H1 (cell line): Measurements from ENCODE around the gene SLC9A5. TPM values are rescaled to one million over a fixed set of nuclear protein-coding genes. Genes with fewer than 3 reads are reported as not detected.
A peak's percentile ranks its signal among the peaks of the same experiment; 100 is the strongest.

Experiments used
- ATF3 ChIP-seq: IDR thresholded peaks from 2 replicates; pipeline ENCODE4 v1.6.1; 2011; ENCODE audit warnings: low read depth, mild to moderate bottlenecking, low read length; ENCODE audit not compliant: insufficient read depth
- CREB1 ChIP-seq: IDR thresholded peaks from 2 replicates; pipeline ENCODE4 v1.6.1; 2012; ENCODE audit warnings: inconsistent platforms
- EGR1 ChIP-seq: IDR thresholded peaks from 2 replicates; pipeline ENCODE4 v1.6.1; 2011; ENCODE audit warnings: low read depth, low read length, borderline replicate concordance
- EZH2 ChIP-seq: fragments of 200-600 bp; sonication (generic); IDR thresholded peaks from 2 replicates; pipeline ENCODE4 v1.7.1; 2012; ENCODE audit warnings: low read depth, mild to moderate bottlenecking, moderate library complexity, low read length, inconsistent platforms; ENCODE audit not compliant: severe bottlenecking
- HDAC6 ChIP-seq: IDR thresholded peaks from one replicate; pipeline ENCODE4 v1.7.1; 2012; ENCODE audit warnings: low read depth, mild to moderate bottlenecking, inconsistent platforms, low read length, moderate library complexity
- KDM1A ChIP-seq: fragments of 200-600, 300-600 bp; sonication (generic); IDR thresholded peaks from 2 replicates; pipeline ENCODE4 v1.7.1; 2016; ENCODE audit warnings: mild to moderate bottlenecking, low read length, borderline replicate concordance
- MAX ChIP-seq: IDR thresholded peaks from 2 replicates; pipeline ENCODE4 v1.6.1; 2012; ENCODE audit warnings: inconsistent platforms
- NRF1 ChIP-seq: IDR thresholded peaks from 2 replicates; pipeline ENCODE4 v1.6.1; 2011; ENCODE audit warnings: mild to moderate bottlenecking, low read depth, low read length, improper control_type of control experiment
- POLR2A ChIP-seq, 2 experiments: IDR thresholded peaks; 1 replicate in 1 of 2; 2 replicates in 1 of 2; pipeline ENCODE4 v1.6.1; 2011; ENCODE audit warnings: low read depth in 2 of 2, low read length in 2 of 2, mild to moderate bottlenecking in 2 of 2; ENCODE audit errors: control extremely low read depth in 1 of 2
- SIN3A ChIP-seq, 2 experiments: IDR thresholded peaks in 1 of 2; conservative IDR thresholded peaks in 1 of 2; 2 replicates each; pipeline ENCODE4 v1.6.1; 2011 to 2012; ENCODE audit warnings: low read length in 2 of 2, improper control_type of control experiment in 1 of 2, low read depth in 1 of 2, mild to moderate bottlenecking in 1 of 2
- TAF1 ChIP-seq: IDR thresholded peaks from 2 replicates; pipeline ENCODE4 v1.6.1; 2011; ENCODE audit warnings: mild to moderate bottlenecking, low read depth, low read length
- USF2 ChIP-seq: IDR thresholded peaks from 2 replicates; pipeline ENCODE4 v1.6.1; 2011; ENCODE audit warnings: low read length, improper control_type of control experiment
- polyA plus RNA-seq, 7 experiments: library from polyadenylated mRNA; depleted of rRNA in 3 of 7; stranded (reverse) in 5 of 7; unstranded in 2 of 7; fragments of >200 nt in 5 of 7; fragments of 200-250 nt in 2 of 7; gene quantifications; 1 replicate in 5 of 7; 2 replicates in 1 of 7; 4 replicates in 1 of 7; pipeline versions ENCODE4 v1.2.1 to v1.2.3, GENCODE V29; 2011 to 2013; ENCODE audit warnings: missing spikeins in 2 of 7, mixed read lengths in 2 of 7
- total RNA-seq: library from RNA; stranded (reverse); fragmentation: NEBNext Ultra II Directional; extraction: Animal tissue kit (Norgen Biotek cat#: 25700); gene quantifications from 2 replicates; pipeline ENCODE4 v1.2.1, GENCODE V29; 2021

The SLC9A5 gene
- total and polyA plus RNA-seq, 2 of the 8 experiments (the other 6 are each of a cell fraction or from before 2014, with no cell fraction given), result 7.9 to 8.6 TPM

GRCh38 chr16:67248401-67249177, at the start of gene SLC9A5 (continued):
- peak; percentile 63 for TF ChIP-seq MAX
- TF ChIP-seq USF2, result peak; percentile 43; the same call in 1 of the 2 replicates
- TF ChIP-seq HDAC6, result no peak
- TF ChIP-seq EZH2, result peak; percentile 2
- peak; percentile 58; the same call in 1 of the 2 replicates for TF ChIP-seq EGR1
- peak; percentile 63 for TF ChIP-seq NRF1
- 0 out of 2 replicates have a peak, but pooled peaks have one; percentile 38 for TF ChIP-seq TAF1
- TF ChIP-seq SIN3A (conservative IDR thresholded peaks at IDR 0.05 in 1 of 2, IDR thresholded peaks at IDR 0.05 in 1 of 2; ENCODE audit: low read depth in 1 of 2, low read length in 2 of 2), result peak in 1 of 2 experiments; percentile 14; a peak in 1 of 4 replicates
- no peak for TF ChIP-seq KDM1A
- TF ChIP-seq ATF3, result 0 out of 2 replicates have a peak, but pooled peaks have one; percentile 14
- TF ChIP-seq POLR2A (IDR thresholded peaks at IDR 0.05; ENCODE audit: control extremely low read depth in 1 of 2, low read depth in 2 of 2, low read length in 2 of 2), result no peak
- TF ChIP-seq CREB1, result peak; percentile 61
